Endothelial cell of umbilical vein (primary cell): ENCODE measurements around the gene NAA10. TPM values are rescaled to one million over a fixed set of nuclear protein-coding genes. Genes with fewer than 3 reads are reported as not detected.

Experiments
- BruUV-seq: library from RNA; stranded (reverse); fragments of 400-500 nt; replicated peaks from 2 replicates; lab custom pipeline; 2021; lab: Mats Ljungman, UMichigan
- CTCF ChIA-PET: fragments of 300-600, 350-600 bp; sonication (Branson Sonifier 250); formaldehyde crosslinking; loops from one replicate; lab custom pipeline; 2021; ENCODE audit warnings: antibody characterized with exemption, inconsistent platforms; lab: Charles Lee
- POLR2A ChIA-PET: fragments of 300-600, 350-600 bp; sonication (Branson Sonifier 250); formaldehyde crosslinking; loops from one replicate; lab custom pipeline; 2021; ENCODE audit warnings: antibody characterized with exemption, inconsistent platforms; lab: Charles Lee
- DNase-seq: peaks from one replicate; pipeline ENCODE4 v3.0.0-alpha.2; 2011; ENCODE audit warnings: low read depth, low spot score
- FAIRE-seq: peaks from 2 replicates; lab custom pipeline; 2011; peaks lifted over from hg19 to GRCh38; lab: Jason Lieb, UNC
- H2AFZ ChIP-seq: 2 replicates; pipeline ENCODE4 v1.6.0; 2012; ENCODE audit warnings: low read depth, low read length, control low read depth, inconsistent platforms
- H3K27ac ChIP-seq: 2 replicates; pipeline ENCODE4 v1.5.1; 2011; ENCODE audit warnings: low read depth, mild to moderate bottlenecking, control low read depth, low read length, moderate library complexity; ENCODE audit not compliant: insufficient read depth
- H3K27me3 ChIP-seq, 2 experiments: 2 replicates each; pipeline versions ENCODE4 v1.6.0 to v1.6.1; 2011; ENCODE audit warnings: low read length in 2 of 2, mixed read lengths in 1 of 2; ENCODE audit not compliant: control insufficient read depth in 2 of 2, insufficient read depth in 2 of 2
- H3K36me3 ChIP-seq, 2 experiments: 2 replicates in 1 of 2; 3 replicates in 1 of 2; pipeline ENCODE4 v1.5.1; 2011; ENCODE audit warnings: low read length in 2 of 2, mild to moderate bottlenecking in 1 of 2, moderate library complexity in 1 of 2; ENCODE audit not compliant: control insufficient read depth in 2 of 2, insufficient read depth in 2 of 2; ENCODE audit errors: extremely low read depth in 1 of 2
- H3K4me1 ChIP-seq: 3 replicates; pipeline ENCODE4 v1.5.1; 2011; ENCODE audit warnings: mild to moderate bottlenecking, low read length; ENCODE audit not compliant: control insufficient read depth, insufficient read depth; ENCODE audit errors: extremely low read depth
- H3K4me2 ChIP-seq: 2 replicates; pipeline ENCODE4 v1.6.1; 2011; ENCODE audit warnings: low read length, control low read depth, mixed read lengths; ENCODE audit not compliant: insufficient read depth
- H3K4me3 ChIP-seq, 3 experiments: fragments of 200-600 bp in 1 of 3; sonication (generic), shearing (Covaris generic) in 1 of 3; replicated peaks in 1 of 3; 2 replicates each; pipeline ENCODE4 v1.5.1; 2011 to 2016; ENCODE audit warnings: control low read depth in 3 of 3, low read length in 3 of 3, mild to moderate bottlenecking in 2 of 3, inconsistent platforms in 1 of 3, low read depth in 1 of 3, moderate library complexity in 1 of 3; ENCODE audit not compliant: insufficient read depth in 1 of 3
- H3K79me2 ChIP-seq: 2 replicates; pipeline ENCODE4 v1.6.0; 2012; ENCODE audit warnings: low read length, inconsistent platforms; ENCODE audit not compliant: control insufficient read depth, insufficient read depth
- H3K9ac ChIP-seq: replicated peaks from 2 replicates; pipeline ENCODE3; 2011; ENCODE audit warnings: low read length, control low read depth; ENCODE audit not compliant: insufficient read depth; ENCODE audit errors: extremely low read depth
- H3K9me1 ChIP-seq: replicated peaks from 3 replicates; pipeline ENCODE4 v1.6.0; 2011; ENCODE audit warnings: mild to moderate bottlenecking, low read length; ENCODE audit not compliant: control insufficient read depth, insufficient read depth; ENCODE audit errors: extremely low read depth
- H3K9me3 ChIP-seq: replicated peaks from 2 replicates; pipeline ENCODE4 v1.5.1; 2012; ENCODE audit warnings: low read length, inconsistent platforms; ENCODE audit not compliant: control insufficient read depth, insufficient read depth
- H4K20me1 ChIP-seq: replicated peaks from 2 replicates; pipeline ENCODE3; 2011; ENCODE audit warnings: mild to moderate bottlenecking, low read length; ENCODE audit not compliant: control insufficient read depth, insufficient read depth; ENCODE audit errors: extremely low read depth
- EZH2 ChIP-seq: IDR thresholded peaks from 2 replicates; pipeline ENCODE4 v1.6.1; 2012; ENCODE audit warnings: borderline replicate concordance, low read depth, mild to moderate bottlenecking, moderate library complexity, low read length, inconsistent platforms; ENCODE audit not compliant: severe bottlenecking
- FOS ChIP-seq: IDR thresholded peaks from 2 replicates; pipeline ENCODE4 v1.6.1; 2011; ENCODE audit warnings: mild to moderate bottlenecking, low read length, moderate library complexity, borderline replicate concordance; ENCODE audit not compliant: insufficient read depth
- GATA2 ChIP-seq: IDR thresholded peaks from 2 replicates; pipeline ENCODE4 v1.7.0; 2011; ENCODE audit warnings: low read depth, mild to moderate bottlenecking, moderate library complexity, mixed read lengths, low read length; ENCODE audit not compliant: insufficient read length, insufficient read depth
- JUN ChIP-seq: IDR thresholded peaks from 2 replicates; pipeline ENCODE4 v1.6.1; 2011; ENCODE audit warnings: borderline replicate concordance, low read depth; ENCODE audit not compliant: insufficient read length, insufficient read depth
- MAX ChIP-seq: IDR thresholded peaks from 2 replicates; pipeline ENCODE4 v1.6.1; 2011; ENCODE audit not compliant: insufficient read depth, insufficient read length
- MYC ChIP-seq: IDR thresholded peaks from one replicate; pipeline ENCODE4 v1.6.1; 2011; ENCODE audit warnings: mild to moderate bottlenecking, low read depth, low read length
- POLR2A ChIP-seq: IDR thresholded peaks from 2 replicates; pipeline ENCODE4 v1.6.1; 2012; ENCODE audit warnings: low read depth, mild to moderate bottlenecking, control low read depth, low read length
- POLR2AphosphoS5 ChIP-seq: IDR thresholded peaks from 2 replicates; pipeline ENCODE4 v1.6.1; 2012; ENCODE audit warnings: low read depth, mild to moderate bottlenecking, control low read depth, low read length, moderate library complexity; ENCODE audit not compliant: insufficient read depth
- dilution Hi-C: fragments of 300-500 bp; cut with MboI; formaldehyde crosslinking; loops from one replicate; pipeline ENCODE4 v1.15.0; 2019; ENCODE audit warnings: low sequenced_read_pairs; ENCODE audit not compliant: extremely low pct_ligation_motif_present
- intact Hi-C: fragments of 100-400 bp; cut with micrococcal nuclease; formaldehyde crosslinking; loops from one replicate; pipeline ENCODE4 v1.10.0; 2022
- polyA plus RNA-seq, 4 experiments: library from polyadenylated mRNA; depleted of rRNA in 3 of 4; stranded (reverse) in 3 of 4; unstranded in 1 of 4; fragments of >200 nt; gene quantifications; 2 replicates each; pipeline versions ENCODE4 v1.2.1 to v1.2.3, GENCODE V29; 2011 to 2012; ENCODE audit warnings: missing spikeins in 1 of 4
- total RNA-seq: library from RNA; stranded (reverse); gene quantifications from 2 replicates; pipeline ENCODE4 v1.2.3, GENCODE V29; 2021
- TF ChIP-seq, protein P1 (sequence below), 2 donors: IDR thresholded peaks; 1 replicate in 1 of 2; 2 replicates in 1 of 2; pipeline ENCODE4 v1.5.1; 2011; ENCODE audit warnings: low read length in 2 of 2, mild to moderate bottlenecking in 2 of 2, moderate library complexity in 2 of 2, control low read depth in 1 of 2, inconsistent platforms in 1 of 2, low read depth in 1 of 2; ENCODE audit not compliant: insufficient read depth in 1 of 2; ENCODE audit errors: extremely low read depth in 1 of 2

Gene NAA10
- total and polyA plus RNA-seq, 2 donors (not counting 3 experiments of a cell fraction or from before 2014, with no cell fraction given), result 141 to 144 TPM

DNA sequence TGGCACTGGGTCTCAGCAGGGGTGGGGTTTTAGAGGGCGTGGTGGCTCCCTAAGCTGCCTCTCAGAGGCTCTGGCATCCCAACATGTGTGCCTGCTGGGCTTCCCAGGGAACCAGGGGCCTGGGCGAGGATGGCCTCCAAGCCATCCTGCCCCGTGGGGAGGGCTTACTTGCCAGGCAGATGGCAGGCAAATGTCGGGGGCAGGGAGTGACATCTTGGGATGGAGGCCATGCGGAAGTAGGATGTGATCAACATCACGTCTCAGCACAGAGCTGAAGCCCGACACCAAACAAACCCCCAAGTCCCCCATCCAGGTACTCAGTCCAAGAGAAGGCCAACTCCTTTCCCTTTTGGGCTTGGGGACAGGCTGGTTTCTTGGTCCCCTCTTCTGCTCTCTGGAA lies 53.6 kb downstream of the NAA10 start:
- no TSS peak for BruUV-seq
- intact Hi-C loops (loop anchor here (10.0 kb wide), 1 partner anchor 66 kb away; no protein-coding TSS in a partner anchor), dilution Hi-C loops (no loop called here)
- H3K4me2 ChIP-seq, result no peak overlapping the region
- no peaks in the 10 kb centered on the region for H3K9me1 ChIP-seq
- no peak for FAIRE-seq
- H3K4me1 ChIP-seq, result no peaks in the 10 kb centered on the region
- CTCF ChIA-PET, result no interaction called here
- no peak overlapping the region for H2AFZ ChIP-seq
- H3K36me3 ChIP-seq, result no peaks in the 10 kb centered on the region
- TF ChIP-seq FOS (no peak), GATA2 (no peak), POLR2AphosphoS5 (no peak), MYC (no peak), MAX (no peak), EZH2 (no peak), JUN (no peak), POLR2A (no peak)
- TF ChIP-seq, protein P1, sequence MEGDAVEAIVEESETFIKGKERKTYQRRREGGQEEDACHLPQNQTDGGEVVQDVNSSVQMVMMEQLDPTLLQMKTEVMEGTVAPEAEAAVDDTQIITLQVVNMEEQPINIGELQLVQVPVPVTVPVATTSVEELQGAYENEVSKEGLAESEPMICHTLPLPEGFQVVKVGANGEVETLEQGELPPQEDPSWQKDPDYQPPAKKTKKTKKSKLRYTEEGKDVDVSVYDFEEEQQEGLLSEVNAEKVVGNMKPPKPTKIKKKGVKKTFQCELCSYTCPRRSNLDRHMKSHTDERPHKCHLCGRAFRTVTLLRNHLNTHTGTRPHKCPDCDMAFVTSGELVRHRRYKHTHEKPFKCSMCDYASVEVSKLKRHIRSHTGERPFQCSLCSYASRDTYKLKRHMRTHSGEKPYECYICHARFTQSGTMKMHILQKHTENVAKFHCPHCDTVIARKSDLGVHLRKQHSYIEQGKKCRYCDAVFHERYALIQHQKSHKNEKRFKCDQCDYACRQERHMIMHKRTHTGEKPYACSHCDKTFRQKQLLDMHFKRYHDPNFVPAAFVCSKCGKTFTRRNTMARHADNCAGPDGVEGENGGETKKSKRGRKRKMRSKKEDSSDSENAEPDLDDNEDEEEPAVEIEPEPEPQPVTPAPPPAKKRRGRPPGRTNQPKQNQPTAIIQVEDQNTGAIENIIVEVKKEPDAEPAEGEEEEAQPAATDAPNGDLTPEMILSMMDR (IDR thresholded peaks at IDR 0.05; ENCODE audit: extremely low read depth in 1 of 2, insufficient read depth in 1 of 2, low read depth in 1 of 2, low read length in 2 of 2), result no peak
- no peaks in the 10 kb centered on the region for H3K79me2 ChIP-seq
- H3K9me3 ChIP-seq, result no peaks in the 10 kb centered on the region
- no peak for DNase-seq
- H3K27me3 ChIP-seq, result peaks cover 23 to 27% of the 10 kb centered on the region in 2 experiments
- no peaks in the 10 kb centered on the region for H4K20me1 ChIP-seq
- H3K4me3 ChIP-seq, result no peak overlapping the region
- POLR2A ChIA-PET, result no interaction called here
- H3K27ac ChIP-seq, result no peak overlapping the region
- H3K9ac ChIP-seq, result no peak overlapping the region
